Measurements from ENCODE around the gene GEMIN5. TPM values are rescaled to one million over a fixed set of nuclear protein-coding genes. Genes with fewer than 3 reads are reported as not detected.

Gene GEMIN5
- total RNA-seq, 1 donor from 2014 or later = 16.3 TPM

GRCh38 chr5:154857530-154858296, 80.3 kb downstream of the GEMIN5 start:
- H3K36me3 ChIP-seq (ENCODE audit: control insufficient read depth, insufficient read depth, low read length) = no peaks in the 10 kb centered on the region
- H3K4me3 ChIP-seq (ENCODE audit: low read depth, low read length) = peak overlapping the region; percentile 82
- H3K27me3 ChIP-seq (ENCODE audit: control insufficient read depth, insufficient read depth, low read length) = no peaks in the 10 kb centered on the region
- peak; percentile 90 for DNase-seq (ENCODE audit: low read depth)
- TF ChIP-seq CTCF (IDR thresholded peaks at IDR 0.05; ENCODE audit: insufficient read depth, low read length, poor library complexity, severe bottlenecking) = no peak

- Histone ChIP-seq H3K4me3 (ENCODE audit: low read depth, low read length) (no peak overlapping the region), H3K27me3 (ENCODE audit: control insufficient read depth, insufficient read depth, low read length) (no peaks in the 10 kb centered on the region), H3K36me3 (ENCODE audit: control insufficient read depth, insufficient read depth, low read length) (no peaks in the 10 kb centered on the region)
- no peak for TF ChIP-seq CTCF (IDR thresholded peaks at IDR 0.05; ENCODE audit: insufficient read depth, low read length, poor library complexity, severe bottlenecking)
- DNase-seq (ENCODE audit: low read depth) = no peak
Measured at GRCh38 chr5:154851351-154851750, 86.7 kb downstream of the GEMIN5 start.

GRCh38 chr5:154850255-154851062, 87.6 kb downstream of the GEMIN5 start, which contains the start of gene FAXDC2:
TSS of gene FAXDC2 (minus strand) at chr5:154850603. CDS start at chr5:154838178, 12,425 bp downstream.
- no peaks in the 10 kb centered on the region for H3K27me3 ChIP-seq (ENCODE audit: control insufficient read depth, insufficient read depth, low read length)
- peak within 1 kb of the TSS; percentile 43 for H3K4me3 ChIP-seq (ENCODE audit: low read depth, low read length)
- no peak for TF ChIP-seq CTCF (IDR thresholded peaks at IDR 0.05; ENCODE audit: insufficient read depth, low read length, poor library complexity, severe bottlenecking)
- H3K36me3 ChIP-seq (ENCODE audit: control insufficient read depth, insufficient read depth, low read length) = no peaks in the 10 kb centered on the region
- DNase-seq (ENCODE audit: low read depth) = no peak

GRCh38 chr5:154849791-154850201, 88.2 kb downstream of the GEMIN5 start:
- DNase-seq (ENCODE audit: low read depth) = no peak
- Histone ChIP-seq H3K4me3 (ENCODE audit: low read depth, low read length) (peak overlapping the region; percentile 43), H3K27me3 (ENCODE audit: control insufficient read depth, insufficient read depth, low read length) (no peaks in the 10 kb centered on the region), H3K36me3 (ENCODE audit: control insufficient read depth, insufficient read depth, low read length) (no peaks in the 10 kb centered on the region)
- TF ChIP-seq CTCF (IDR thresholded peaks at IDR 0.05; ENCODE audit: insufficient read depth, low read length, poor library complexity, severe bottlenecking) = no peak

GRCh38 chr5:154849264-154849785, 88.7 kb downstream of the GEMIN5 start:
- no peak for DNase-seq (ENCODE audit: low read depth)
- Histone ChIP-seq H3K27me3 (ENCODE audit: control insufficient read depth, insufficient read depth, low read length) (no peaks in the 10 kb centered on the region), H3K4me3 (ENCODE audit: low read depth, low read length) (no peak overlapping the region), H3K36me3 (ENCODE audit: control insufficient read depth, insufficient read depth, low read length) (no peaks in the 10 kb centered on the region)
- TF ChIP-seq CTCF (IDR thresholded peaks at IDR 0.05; ENCODE audit: insufficient read depth, low read length, poor library complexity, severe bottlenecking) = no peak

Measured in kidney epithelial cell (primary cell).